ENCODE measurements around the gene CCDC187.

The CCDC187 gene

DNA sequence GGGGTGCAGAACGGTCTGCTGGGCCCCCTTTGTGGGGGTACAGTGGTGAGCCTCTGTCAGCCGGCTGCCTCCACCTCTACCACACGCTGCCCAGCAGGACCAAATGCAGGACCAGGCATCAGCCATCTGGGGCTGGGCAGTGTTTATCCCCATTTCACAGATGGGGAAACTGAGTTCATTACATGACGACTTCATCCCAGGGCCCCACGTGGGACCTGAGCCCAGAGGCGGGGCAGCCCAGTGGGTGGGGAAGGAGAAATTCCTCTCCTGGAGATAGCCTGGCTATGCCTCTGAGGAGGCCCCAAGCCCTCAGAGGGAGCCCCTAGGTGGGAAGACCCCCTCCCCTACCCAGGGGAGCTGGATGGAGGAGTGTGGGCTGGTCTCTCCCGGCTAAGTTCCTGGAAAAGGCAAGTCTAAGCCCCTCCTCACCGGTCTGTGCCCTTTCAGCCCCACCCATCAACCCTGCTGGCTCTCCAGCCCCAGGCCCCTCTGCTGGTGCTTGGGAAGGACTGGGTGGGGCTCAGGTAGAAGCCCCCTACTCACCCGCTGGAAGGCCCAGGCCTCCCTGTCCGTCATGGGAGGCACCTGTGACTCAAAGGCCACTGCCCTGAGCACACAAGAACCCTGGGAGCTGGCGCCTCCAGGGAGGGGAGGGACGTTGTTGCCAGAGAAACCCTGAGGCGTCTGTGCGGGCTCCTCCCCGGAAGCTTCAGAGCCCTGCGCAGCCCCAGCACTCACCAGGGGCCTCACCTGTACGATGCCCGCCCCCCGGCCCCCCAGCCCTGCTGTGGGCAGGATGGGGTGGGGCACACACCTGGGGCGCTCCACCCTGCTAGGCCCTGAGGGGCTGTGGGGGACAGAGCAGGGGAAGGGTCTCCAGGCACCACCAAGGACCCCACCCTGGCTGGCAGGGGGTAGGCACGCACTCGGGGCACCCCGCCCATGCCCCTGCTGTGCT is 7.4 kb upstream of the CCDC187 start:
- DNase-seq (ENCODE audit: low spot score) = no peak

DNA sequence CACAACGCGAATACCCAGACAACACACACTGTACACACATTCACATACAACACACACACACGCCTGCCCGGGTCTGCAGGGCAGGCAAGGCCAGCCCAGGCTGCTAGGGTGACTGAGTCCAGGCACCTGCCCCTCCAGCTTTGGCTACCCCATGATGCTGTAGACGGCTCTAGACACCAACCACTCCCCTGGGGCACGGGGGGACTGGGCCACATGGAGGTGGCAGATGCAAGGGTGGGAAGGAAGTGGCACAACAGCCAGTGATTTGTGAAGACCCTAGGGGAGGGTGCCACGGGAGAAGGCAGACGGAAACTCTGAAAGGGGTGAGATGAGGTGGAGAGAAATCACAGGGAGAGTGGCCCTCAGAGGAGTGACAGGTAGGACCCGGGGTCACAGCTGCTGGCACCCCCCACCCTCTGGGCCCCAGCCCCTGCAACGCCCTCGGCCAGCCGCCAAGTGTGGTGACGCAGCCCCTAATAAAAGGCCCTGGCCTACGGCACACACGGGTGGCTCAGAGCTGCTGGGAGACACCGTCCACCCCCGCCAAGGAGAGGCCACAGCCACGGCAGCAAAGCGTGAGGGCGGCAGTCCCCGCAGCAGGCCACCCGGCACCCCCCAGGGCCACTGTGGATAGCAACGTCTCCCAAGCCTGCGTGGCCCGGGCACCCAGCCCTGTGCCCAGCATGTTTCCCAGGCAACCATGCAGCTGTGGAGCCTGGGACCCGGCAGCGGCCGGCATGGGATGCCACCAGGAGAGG is 6.6 kb upstream of the CCDC187 start:
- DNase-seq (ENCODE audit: low spot score) = no peak

DNA sequence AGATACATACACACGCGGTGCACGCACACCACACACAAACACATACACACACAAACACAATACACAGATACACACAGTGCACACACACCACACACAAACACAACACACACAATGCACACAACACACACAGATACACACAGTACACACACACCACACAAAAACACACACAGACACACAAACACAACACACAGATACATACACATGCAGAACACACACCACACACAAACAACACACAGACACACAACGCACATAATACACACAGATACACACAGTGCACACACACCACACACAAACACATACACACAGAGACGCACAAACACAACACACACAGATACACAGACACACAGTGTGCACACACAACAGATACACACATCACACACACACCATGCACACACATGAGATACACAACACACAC is 5.9 kb upstream of the CCDC187 start:
- no peak for DNase-seq (ENCODE audit: low spot score)

DNA sequence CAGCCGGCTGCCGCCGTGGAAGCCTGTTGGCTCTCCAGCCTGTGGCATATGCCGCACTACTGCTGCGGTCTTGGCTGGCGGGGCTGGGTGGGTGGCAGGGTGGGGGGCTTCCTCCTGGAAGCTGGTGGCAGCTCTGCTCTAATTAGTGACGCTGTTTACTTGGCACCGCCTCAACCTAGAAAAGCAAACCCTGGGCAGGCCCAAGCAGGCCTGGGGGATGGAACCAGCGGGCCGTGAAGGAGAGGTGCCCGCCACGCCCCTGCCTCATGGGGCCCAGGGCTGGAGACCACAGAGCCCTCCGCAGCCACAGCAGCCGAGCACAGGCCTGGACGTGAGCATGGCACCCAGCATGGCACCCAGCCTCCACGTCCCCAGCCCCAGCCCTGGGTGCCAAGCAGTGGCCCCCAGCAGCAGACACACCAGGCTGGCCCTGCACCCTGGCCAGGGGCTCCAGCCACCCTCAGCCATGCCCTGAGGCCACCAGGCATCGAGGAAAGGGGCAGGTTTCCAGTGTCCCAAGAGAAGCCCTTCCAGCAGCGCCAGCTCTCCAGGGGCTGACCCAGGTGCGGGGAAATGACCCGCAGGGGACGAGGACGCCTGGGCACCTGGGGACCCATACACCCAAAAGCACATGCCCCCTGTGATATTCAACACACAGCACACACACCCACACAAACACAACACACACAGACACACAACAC is 5.4 kb upstream of the CCDC187 start:
- no peak for DNase-seq (ENCODE audit: low spot score)

DNA sequence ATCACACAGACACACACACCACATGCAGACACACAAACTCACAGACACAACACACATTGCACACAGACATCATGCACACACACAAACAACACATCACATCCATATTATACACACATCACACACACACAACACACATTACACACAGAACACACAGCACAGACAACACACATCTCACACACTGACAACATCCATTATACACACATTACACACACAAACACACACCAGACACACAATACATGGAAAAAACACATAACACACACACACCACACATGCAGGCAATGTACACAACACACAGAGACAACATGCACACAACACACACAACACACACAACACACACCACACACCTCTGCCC is 4.8 kb upstream of the CCDC187 start:
- DNase-seq (ENCODE audit: low spot score) = no peak

DNA sequence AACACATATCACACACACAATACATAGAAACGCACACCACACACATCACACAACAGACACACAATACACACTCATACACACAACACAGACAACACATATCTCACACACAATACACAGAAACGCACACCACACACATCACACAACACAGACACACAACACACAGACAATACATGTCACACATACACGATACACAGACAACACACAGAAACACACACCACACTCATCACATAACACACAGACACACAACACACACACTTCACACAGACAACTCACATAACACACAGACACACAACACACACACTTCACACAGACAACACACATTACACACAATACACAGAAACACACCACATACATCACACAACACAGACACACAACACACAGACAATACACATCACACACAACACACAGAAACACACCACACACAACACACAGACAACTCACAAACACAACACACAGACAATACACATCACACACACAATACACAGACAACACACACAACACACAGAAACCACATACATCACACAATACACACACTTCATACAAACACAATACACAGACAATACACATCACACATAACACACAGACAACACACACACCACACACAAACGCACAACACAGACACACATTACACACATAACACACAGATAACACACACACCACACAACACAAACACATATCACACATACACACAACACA is 4.3 kb upstream of the CCDC187 start:
- no peak for DNase-seq (ENCODE audit: low spot score)

DNA sequence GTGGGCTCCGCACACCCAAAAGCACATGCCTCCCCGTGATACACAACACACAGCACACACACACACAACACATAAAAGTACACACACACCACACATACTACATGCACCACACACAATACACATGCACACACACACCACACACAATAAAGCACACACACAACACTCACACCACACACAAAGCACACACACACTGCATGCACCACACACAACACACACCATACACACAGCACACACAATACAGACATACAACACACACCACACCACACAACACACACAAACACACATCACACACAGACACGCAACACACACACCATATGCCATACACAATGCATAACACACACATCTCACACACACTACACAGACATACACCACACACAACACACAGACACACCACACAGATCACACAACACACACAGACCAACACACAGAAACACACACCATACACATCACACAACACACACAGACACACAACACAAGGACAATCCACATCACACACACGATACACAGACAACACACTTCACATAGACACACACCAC is 3.4 kb upstream of the CCDC187 start:
- DNase-seq (ENCODE audit: low spot score) = no peak

DNA sequence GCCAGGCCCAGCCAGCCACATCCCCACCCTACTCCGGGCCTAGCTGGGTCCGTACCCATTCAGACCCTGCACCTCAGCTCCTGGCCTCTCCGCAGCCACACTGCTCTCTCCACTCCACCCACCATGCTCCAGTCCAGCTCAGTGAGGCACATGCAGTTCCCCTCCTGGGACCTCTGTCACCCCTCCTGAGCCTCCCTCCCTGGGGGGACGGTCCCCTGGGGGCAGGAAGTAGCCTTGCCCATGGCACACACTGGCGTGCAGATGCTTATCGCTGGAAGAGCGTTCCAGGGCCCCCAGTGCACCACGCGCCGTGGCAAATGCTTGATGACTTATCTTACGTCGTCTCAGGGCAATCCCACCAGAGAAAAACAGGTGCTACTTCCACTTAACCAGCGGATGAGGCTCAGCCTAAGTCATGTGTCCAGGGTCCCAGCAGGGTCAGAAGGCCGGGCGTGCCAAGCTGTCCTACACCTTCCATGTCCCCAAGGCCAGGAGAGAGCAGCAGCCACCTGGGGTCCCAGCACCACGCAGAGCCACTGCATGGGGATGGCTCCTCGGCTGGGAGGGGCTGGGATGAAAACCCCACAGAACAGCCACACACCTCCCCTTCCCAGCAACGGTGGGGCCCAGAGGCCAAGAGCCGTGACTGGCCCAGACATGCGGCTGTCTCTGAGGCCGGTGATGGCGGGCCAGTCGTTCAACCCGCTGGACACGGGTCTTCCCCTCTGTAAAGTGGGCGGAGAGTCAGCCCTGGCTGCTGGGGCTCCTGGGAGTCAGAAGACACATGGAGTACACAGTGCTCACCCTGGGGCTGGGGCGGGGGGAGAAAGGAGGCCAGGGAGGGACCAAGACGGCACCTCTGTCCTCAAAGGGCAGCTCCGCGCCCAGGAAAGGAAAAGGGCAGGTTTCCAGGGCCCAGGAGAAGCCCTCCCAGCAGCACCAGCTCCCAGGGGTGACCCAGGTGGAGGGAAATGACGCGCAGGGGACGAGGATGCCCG is 2.6 kb upstream of the CCDC187 start:
- no peak for DNase-seq (ENCODE audit: low spot score)

DNA sequence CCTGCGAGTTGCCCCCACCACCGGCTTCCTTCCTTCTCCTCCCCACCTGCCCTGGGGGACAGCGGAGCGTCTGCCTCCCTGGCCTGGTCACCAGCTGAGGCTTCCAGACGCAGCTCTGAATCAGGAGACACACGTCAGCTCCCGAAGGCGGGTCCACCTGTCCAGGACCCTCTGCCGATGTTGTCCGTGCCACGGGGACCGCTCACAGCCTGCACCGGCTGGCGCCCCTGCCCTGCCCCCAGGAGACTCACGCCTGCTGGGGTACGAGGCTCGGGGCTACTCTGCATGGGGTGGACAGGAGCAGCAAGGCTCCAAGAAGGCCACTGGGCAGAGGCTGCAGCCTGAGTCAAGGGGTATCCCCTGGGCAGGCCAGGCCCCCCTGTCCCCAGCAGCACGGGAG is 1.9 kb upstream of the CCDC187 start:
- no peak for DNase-seq (ENCODE audit: low spot score)

DNA sequence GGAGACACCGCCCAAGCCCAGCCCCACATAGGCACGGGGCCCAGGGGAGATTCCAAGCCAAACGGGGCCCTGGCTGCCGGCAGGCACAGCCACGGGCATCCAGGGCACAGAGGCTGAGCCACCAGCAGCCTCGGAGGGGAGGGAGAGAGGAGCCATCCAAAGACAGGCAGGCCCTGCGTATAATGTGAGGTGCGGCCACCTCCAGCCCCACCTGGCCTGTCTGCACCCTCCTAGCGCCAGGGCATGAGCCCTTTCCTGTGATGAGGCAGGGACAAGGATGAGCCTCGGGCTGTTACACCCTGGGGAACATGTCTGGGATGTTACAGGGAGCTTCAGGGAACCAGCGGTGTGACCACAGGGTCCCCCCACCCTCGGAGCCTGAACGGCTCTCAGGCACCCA is 1.1 kb upstream of the CCDC187 start:
- DNase-seq (ENCODE audit: low spot score) = no peak

DNA sequence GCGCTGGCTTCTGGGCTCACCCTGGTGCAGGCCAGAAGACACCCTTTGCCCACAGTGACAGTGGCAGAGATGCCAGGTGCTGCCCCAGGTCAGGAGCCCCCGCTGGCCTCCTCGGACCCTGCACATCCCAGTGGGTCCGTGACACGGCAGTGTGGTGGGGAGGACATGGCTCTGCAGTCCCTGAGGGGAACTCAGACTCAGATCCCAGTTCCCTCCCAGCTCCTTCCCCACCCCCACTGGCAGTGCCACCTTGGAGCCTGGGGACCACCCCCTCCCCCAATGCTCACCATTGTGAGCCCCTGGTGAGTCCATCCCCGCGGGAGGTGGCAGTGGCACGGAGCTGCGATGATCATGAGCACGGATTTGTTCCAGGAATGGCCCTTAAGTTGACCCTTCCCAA is 562 bp upstream of the CCDC187 start:
- no peak for DNase-seq (ENCODE audit: low spot score)

DNA sequence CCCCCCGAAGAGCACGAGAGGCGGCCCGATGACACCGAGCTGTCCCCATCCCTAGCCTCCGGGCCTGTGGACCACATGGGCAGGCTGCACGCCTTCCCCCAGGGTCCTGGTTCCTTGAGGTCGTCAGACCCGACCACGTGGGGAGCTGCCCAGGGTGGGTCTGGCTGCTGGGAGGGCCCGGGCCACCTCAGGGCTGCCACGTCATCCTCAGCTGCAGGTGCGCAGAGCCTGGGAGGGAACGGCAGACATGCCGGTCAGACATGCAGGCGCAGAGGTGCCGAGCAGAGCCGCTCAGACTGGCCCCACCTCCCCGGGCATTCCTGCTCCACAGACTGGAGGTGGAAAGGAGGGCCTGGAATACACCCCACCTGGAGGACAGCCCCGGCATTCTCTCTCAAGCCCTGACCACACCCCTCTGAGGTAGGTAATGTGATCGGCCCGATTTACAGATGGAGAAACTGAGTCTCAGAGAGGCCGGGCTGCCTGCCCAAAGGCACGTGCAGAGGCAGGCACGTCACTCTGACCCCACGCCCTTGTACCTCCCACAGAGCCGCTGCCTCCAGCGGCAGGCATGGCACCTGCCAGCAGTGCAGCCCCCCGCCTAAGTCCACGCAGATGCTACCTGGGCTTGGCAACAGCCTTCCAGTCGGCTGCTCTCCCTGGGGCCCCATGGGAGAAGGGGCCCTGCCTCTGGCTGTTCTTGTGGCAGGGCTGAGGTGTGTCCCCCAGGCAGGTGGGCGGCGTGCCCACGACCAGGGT is 649 bp downstream of the CCDC187 start:
- DNase-seq (ENCODE audit: low spot score) = no peak

DNA sequence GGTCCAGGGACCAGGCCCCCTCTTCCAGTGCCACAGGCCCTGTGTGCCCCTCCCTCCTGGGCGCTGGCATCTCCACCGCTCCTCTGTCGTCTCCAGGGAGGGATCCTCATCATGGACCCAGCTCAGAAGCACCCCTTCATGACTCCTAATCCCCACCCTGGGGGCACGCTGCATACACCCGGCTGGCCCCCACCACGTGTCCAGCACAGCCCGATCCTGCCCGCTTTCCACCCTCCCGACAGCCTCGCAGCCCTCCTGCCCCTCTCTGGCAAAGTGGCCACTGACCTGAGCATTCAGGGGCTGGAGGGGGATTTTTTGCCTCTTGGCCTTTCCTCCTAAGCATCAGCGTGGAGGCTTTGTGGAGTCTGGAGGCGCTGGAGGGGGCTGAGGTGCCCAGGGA is 1.4 kb downstream of the CCDC187 start:
- no peak for DNase-seq (ENCODE audit: low spot score)

DNA sequence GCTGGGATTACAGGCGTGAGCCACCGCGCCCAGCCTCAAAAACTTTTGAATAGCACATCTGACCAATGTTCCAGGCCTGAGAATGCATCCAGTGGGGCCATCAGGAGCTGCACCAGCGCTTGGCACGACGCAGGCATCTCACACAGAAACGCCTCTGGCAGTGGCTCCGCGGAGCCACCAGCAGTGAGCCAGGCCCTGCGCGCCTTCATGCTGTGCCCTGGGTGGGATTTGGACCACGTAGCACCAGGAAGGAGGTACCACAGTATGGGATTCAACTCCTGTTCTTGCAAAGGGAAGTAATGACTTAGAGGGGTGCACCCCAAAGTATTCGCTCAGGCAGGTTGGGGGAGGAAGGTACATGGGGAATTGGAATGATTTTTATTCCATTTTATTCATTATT is 3.0 kb downstream of the CCDC187 start:
- no peak for DNase-seq (ENCODE audit: low spot score)

DNA sequence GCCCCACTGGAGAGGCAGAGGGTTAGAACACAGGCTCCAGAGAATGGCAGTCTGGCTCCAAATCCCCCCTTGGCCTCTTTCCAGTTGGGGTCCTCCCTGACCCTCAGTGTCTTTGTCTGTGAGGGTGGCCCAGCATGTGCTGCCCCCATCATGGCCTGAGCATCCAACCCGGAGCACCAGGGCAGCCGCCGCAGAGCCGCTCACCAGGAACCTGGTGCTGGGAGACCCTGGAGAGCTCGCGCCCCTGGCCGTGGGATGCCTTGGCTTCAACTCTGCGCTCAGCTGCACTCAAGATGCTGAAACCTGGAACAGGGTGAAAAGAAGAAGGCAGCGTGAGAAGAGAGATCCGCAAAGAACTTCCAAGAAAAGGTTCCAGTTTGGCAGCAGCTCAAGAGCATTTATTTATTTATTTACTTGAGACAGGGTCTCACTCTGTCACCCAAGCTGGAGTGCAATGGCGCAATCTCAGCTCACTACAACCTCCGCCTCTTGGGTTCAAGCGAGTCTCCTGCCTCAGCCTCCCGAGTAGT is 3.8 kb downstream of the CCDC187 start:
- DNase-seq (ENCODE audit: low spot score) = no peak

DNA sequence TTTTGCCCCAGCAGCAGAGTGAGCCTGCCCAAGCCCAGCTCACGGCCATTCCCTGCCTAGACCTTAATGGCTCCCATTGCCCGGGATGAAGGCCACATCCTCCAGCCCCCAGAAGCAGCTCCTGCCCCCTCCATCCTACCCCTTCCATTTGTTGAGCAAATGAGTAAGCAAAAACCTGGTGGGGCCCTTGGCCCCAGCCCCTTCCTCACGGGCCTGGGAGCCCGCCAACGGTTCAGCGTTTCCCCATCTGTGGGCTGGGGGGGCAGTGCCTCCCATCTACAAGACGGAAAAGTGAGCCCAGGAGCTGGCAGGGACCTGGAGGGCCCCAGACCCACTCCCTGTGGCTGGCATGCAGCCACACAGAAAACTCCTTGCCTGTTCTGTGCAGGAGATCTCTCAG is 4.4 kb downstream of the CCDC187 start:
- DNase-seq (ENCODE audit: low spot score) = no peak

DNA sequence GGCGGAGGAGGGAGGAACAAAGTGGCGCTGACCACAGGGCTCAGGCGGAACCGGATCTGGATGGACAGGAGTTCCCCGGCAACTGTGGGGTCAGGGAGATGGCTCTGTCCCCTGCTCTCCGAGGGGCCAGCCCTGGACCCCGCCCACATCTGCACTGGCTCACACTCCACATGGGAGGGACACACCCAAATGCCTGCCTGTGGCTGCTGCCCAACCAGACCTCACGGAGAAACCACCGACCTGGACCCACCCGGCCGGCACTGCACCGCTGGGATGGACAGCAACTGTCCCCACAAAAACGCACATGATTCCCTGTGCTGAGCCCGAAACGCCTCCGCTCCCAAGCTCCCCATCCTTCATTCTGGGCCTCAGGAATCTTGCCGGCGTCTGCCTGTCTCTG is 4.8 kb downstream of the CCDC187 start:
- DNase-seq (ENCODE audit: low spot score) = no peak

DNA sequence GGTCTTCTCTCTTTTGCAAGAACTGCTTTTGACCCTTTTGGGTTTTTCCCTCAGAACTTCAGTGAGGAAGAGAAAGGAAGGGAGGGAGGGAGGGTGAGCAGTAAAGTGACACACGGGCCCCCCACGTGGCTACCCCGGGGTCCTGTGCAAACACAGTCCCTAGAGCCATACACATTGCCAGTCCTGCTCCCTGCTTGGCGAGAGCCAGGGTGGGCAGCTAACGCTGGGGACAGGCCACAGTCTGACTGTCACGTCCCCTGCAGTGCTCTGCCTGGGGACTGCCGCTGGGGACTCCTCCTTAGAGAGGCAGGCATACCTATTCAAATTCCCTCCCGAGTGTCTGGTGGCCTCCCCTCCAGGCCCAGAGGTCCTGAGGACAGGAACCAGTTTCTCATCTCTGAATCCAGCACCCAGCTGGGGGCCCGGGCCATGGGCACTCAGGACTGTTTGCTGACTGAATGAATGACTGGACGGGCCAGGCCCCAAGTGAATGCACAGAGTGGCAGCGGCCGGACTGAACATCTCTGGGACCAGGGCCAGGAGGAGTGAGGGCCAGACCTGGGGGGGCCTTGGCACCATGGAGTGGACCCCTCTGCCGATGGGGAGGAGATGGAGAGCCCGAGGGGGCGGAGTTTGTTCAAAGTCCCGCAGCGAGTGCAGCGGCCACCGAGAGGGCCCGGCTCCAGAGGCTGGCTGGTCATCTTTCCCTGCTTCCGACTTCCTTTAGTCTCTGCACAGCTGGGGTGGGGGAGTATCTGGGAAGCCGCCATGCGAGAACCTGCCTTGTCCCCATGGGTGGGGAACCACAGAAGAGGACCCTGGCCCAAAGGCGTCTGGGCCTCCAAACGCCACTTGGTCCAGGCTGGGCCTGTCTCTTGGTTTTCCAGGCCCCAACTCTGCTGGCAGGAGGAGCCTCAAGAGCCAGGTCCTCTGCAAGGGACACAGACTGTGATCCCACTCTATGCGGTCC is 5.8 kb downstream of the CCDC187 start:
- no peak for DNase-seq (ENCODE audit: low spot score)
